Ascending aorta (tissue), 2 donors: Measurements from ENCODE around the gene IL15. TPM values are rescaled to one million over a fixed set of nuclear protein-coding genes. Genes with fewer than 3 reads are reported as not detected.
"Not testable (repeated sequence)": the region's sequence is repeated elsewhere in the genome, so short reads cannot be mapped to it uniquely, and the experiment has no call there.

Source experiments
- DNase-seq, 2 donors: peaks; one replicate each; pipeline ENCODE4 v3.0.0-alpha.2; 2019; ENCODE audit warnings: low spot score in 2 of 2
- H3K27ac ChIP-seq, 2 donors: fragments of 200-600 bp; sonication (generic); one replicate each; pipeline ENCODE4 v1.5.1; 2016 to 2017; ENCODE audit warnings: mild to moderate bottlenecking in 1 of 2
- H3K27me3 ChIP-seq: fragments of 200-600 bp; sonication (generic); one replicate; pipeline ENCODE4 v1.5.1; 2017
- H3K36me3 ChIP-seq, 2 donors: fragments of 200-600 bp; sonication (generic); one replicate each; pipeline ENCODE4 v1.5.1; 2016
- H3K4me1 ChIP-seq, 2 donors: fragments of 200-600 bp; sonication (generic); one replicate each; pipeline ENCODE4 v1.5.1; 2016 to 2017; ENCODE audit warnings: mild to moderate bottlenecking in 1 of 2
- H3K4me3 ChIP-seq, 2 donors: fragments of 200-600 bp; sonication (generic); one replicate each; pipeline ENCODE4 v1.5.1; 2016 to 2017; ENCODE audit warnings: mild to moderate bottlenecking in 1 of 2
- H3K9me3 ChIP-seq, 2 donors: fragments of 200-600 bp; sonication (generic); one replicate each; pipeline ENCODE4 v1.5.1; 2016
- intact Hi-C: fragments of 100-400 bp; cut with DNase I; formaldehyde crosslinking; loops from one replicate; pipeline ENCODE4 v1.15.1; 2023
- total RNA-seq: library from RNA; depleted of rRNA; stranded (reverse); fragments of >200 nt; gene quantifications from one replicate; pipeline ENCODE4 v1.1.0, GENCODE V29; 2016
- TF ChIP-seq, protein P1 (sequence below), 3 experiments: fragments of 200-600 bp in 2 of 3; fragments of 450-650 bp in 1 of 3; sonication (generic) in 2 of 3; IDR thresholded peaks; one replicate each; pipeline ENCODE4 v1.5.1; 2016 to 2019; ENCODE audit warnings: antibody characterized with exemption in 3 of 3, mild to moderate bottlenecking in 1 of 3, moderate library complexity in 1 of 3

IL15 gene
- total RNA-seq, 1 donor from 2014 or later: 11.5 TPM

DNA sequence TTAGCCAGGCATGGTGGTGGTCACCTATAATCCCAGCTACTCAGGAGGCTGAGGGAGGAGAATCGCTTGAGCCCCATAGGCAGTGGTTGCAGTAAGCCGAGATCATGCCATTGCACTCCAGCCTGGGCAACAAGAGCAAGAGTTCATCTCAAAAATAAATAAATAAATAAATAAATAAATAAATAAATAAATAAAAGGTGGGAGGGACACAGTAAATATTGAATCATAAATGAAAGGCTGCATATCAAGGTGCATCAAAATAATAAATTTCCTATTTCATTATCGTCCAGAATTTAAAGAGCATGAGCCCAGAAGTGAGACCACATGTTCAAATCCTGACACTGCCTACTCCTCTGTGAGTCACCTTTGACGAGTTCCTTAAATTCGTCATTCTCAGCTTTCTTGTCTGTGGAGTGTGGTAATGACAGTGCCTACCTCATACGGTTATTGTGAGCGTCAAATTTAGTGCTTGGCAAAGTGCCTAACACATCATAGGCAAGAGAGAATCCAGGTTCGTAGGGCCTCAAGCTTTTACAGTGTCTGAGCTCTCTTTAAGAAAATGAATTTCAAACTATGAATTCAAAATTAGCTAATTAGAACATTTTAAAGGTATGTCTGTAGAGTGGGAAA, 49.9 kb downstream of the IL15 start:
- intact Hi-C loops: no loop called here
- TF ChIP-seq, protein P1, sequence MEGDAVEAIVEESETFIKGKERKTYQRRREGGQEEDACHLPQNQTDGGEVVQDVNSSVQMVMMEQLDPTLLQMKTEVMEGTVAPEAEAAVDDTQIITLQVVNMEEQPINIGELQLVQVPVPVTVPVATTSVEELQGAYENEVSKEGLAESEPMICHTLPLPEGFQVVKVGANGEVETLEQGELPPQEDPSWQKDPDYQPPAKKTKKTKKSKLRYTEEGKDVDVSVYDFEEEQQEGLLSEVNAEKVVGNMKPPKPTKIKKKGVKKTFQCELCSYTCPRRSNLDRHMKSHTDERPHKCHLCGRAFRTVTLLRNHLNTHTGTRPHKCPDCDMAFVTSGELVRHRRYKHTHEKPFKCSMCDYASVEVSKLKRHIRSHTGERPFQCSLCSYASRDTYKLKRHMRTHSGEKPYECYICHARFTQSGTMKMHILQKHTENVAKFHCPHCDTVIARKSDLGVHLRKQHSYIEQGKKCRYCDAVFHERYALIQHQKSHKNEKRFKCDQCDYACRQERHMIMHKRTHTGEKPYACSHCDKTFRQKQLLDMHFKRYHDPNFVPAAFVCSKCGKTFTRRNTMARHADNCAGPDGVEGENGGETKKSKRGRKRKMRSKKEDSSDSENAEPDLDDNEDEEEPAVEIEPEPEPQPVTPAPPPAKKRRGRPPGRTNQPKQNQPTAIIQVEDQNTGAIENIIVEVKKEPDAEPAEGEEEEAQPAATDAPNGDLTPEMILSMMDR (IDR thresholded peaks at IDR 0.05): no peak
- no peak overlapping the region for H3K4me3 ChIP-seq
- no peaks in the 10 kb centered on the region for H3K4me1 ChIP-seq
- DNase-seq: no peak
- H3K27me3 ChIP-seq: no peaks in the 10 kb centered on the region
- peaks cover 0 to 7% of the 10 kb centered on the region in 2 donors for H3K36me3 ChIP-seq
- no peaks in the 10 kb centered on the region for H3K9me3 ChIP-seq
- peak overlapping the region in 1 of 2 donors; percentile 24 for H3K27ac ChIP-seq

DNA sequence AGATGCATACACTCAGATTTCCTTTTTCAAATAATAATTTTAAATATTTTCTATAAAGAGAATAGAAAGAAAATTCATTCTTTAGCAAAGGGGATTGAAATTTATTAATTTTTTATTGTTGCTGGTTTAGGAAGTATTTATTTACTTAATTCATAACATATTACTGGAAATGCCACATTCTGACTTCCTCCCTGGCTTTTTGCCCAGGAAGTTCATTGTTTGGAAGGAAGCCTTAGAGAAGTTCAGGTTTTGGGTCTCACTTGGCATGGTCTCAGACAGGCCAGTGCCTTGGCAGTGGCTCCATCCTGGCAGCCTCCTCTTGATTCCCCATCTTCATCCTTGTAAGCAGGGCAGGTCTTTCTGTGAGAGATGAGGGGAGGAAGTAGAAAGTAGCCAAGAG, 50.5 kb downstream of the IL15 start:
- H3K4me1 ChIP-seq: no peaks in the 10 kb centered on the region
- H3K36me3 ChIP-seq: peaks cover 0 to 7% of the 10 kb centered on the region in 2 donors
- no peak overlapping the region for H3K4me3 ChIP-seq
- DNase-seq: no peak
- no peaks in the 10 kb centered on the region for H3K27me3 ChIP-seq
- no peaks in the 10 kb centered on the region for H3K9me3 ChIP-seq
- no peak overlapping the region for H3K27ac ChIP-seq
- intact Hi-C loops: no loop called here
- TF ChIP-seq, protein P1 (IDR thresholded peaks at IDR 0.05): no peak

DNA sequence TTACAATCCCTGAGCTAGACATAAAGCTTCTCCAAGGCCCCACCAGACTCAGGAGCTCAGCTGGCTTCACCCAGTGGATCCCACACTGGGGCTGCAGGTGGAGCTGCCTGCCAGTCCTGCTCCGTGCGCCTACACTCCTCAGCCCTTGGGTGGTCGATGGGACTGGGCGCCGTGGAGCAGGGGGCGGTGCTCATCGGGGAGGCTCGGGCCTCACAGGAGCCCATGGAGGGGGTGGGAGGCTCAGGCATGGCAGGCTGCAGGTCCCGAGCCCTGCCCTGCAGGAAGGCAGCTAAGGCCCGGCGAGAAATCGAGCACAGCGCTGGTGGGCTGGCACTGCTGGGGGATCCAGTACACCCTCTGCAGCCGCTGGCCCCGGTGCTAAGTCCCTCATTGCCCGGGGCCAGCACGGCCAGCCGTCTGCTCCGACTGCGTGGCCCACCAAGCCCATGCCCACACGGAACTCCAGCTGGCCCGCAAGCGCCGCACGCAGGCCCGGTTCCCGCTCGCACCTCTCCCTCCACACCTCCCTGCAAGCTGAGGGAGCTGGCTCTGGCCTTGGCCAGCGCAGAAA, 53.4 kb downstream of the IL15 start:
- intact Hi-C loops, H3K36me3 ChIP-seq, H3K27ac ChIP-seq, H3K4me3 ChIP-seq, H3K9me3 ChIP-seq, H3K27me3 ChIP-seq, H3K4me1 ChIP-seq, DNase-seq: not testable (repeated sequence)

DNA sequence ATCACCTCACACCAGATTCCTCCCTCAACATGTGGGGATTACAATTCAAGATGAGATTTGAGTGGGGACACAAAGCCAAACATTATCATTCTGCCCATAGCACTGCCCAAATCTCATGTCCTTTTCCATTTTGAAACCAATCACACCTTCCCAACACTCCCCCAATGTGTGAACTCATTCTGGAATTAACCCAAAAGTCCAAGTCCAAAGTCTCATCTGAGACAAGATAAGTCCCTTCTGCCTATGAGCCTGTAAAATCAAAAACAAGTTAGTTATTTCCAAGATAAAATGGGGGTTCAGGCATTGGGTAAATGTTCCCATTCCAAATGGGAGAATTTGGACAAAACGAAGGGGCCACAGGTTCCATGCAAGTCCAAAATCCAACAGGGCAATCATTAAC, 54.9 kb downstream of the IL15 start:
- H3K27me3 ChIP-seq, H3K36me3 ChIP-seq, H3K4me3 ChIP-seq, H3K4me1 ChIP-seq, H3K27ac ChIP-seq, intact Hi-C loops, H3K9me3 ChIP-seq, DNase-seq: not testable (repeated sequence)

DNA sequence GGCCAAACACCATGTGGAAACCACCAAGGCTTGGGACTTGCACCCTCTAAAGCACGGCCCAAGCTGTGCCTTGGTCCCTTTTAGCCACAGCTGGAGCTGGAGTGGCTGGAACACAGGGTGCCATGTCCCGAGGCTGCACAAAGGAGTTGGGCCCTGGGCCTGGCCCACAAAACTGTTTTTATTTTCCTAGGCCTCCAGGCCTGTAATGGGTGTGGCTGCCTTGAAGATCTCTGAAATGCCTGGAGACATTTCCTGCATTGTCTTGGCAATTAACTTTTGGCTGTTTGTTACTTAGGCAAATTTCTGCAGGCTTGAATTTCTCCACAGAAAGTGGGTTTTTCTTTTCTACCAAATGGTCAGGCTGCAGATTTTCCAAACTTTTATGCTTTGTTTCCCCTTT, 55.7 kb downstream of the IL15 start:
- peaks cover 0 to 7% of the 10 kb centered on the region in 2 donors for H3K36me3 ChIP-seq
- H3K4me1 ChIP-seq: no peaks in the 10 kb centered on the region
- no peaks in the 10 kb centered on the region for H3K27me3 ChIP-seq
- no peaks in the 10 kb centered on the region for H3K9me3 ChIP-seq
- H3K4me3 ChIP-seq: no peak overlapping the region
- TF ChIP-seq, protein P1 (IDR thresholded peaks at IDR 0.05): no peak
- intact Hi-C loops: no loop called here
- DNase-seq: no peak
- no peak overlapping the region for H3K27ac ChIP-seq

DNA sequence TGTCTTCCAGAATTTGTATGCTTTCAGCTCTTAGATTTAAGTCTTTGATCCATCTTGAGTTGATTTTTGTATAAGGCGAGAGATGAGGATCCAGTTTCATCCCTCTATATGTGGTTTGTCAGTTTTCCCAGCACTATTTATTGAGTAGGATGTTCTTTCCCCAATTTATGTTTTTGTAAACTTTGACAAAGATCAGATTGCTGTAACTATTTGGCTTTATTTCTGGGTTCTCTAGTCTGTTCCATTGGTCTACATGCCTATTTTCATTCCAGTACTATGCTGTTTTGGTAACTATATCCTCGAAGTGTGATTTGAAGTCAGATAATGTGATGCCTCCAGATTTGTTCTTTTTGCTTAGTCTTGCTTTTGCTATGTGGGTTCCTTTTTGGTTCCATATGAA, 60.7 kb downstream of the IL15 start:
- no peaks in the 10 kb centered on the region for H3K4me1 ChIP-seq
- no peaks in the 10 kb centered on the region for H3K27me3 ChIP-seq
- TF ChIP-seq, protein P1 (IDR thresholded peaks at IDR 0.05): no peak
- no peaks in the 10 kb centered on the region for H3K36me3 ChIP-seq
- DNase-seq: no peak
- no peak overlapping the region for H3K4me3 ChIP-seq
- intact Hi-C loops: no loop called here
- H3K27ac ChIP-seq: no peak overlapping the region
- no peaks in the 10 kb centered on the region for H3K9me3 ChIP-seq
